B cell (primary cell): ENCODE results near the gene TMEM30B.

Experiments used
- CTCF ChIP-seq: fragments of 200-600 bp; IDR thresholded peaks from one replicate; pipeline ENCODE4 v1.8.0; 2022; ENCODE audit warnings: antibody characterized with exemption, mild to moderate bottlenecking
- EZH2 ChIP-seq: IDR thresholded peaks from 2 replicates; pipeline ENCODE4 v1.6.1; 2012; ENCODE audit warnings: borderline replicate concordance, low read depth, mild to moderate bottlenecking, moderate library complexity, low read length; ENCODE audit not compliant: insufficient read depth, poor library complexity, severe bottlenecking

GRCh38 chr14:61258985-61259384 is 22.2 kb downstream of the TMEM30B start:
- no peak for TF ChIP-seq CTCF
- no peak for TF ChIP-seq EZH2
